ENCODE measurements around the gene FLYWCH1. TPM values are rescaled to one million over a fixed set of nuclear protein-coding genes. Genes with fewer than 3 reads are reported as not detected.

Gene FLYWCH1
- total RNA-seq, 2 experiments from 2014 or later, result 44.6 to 48.9 TPM

DNA sequence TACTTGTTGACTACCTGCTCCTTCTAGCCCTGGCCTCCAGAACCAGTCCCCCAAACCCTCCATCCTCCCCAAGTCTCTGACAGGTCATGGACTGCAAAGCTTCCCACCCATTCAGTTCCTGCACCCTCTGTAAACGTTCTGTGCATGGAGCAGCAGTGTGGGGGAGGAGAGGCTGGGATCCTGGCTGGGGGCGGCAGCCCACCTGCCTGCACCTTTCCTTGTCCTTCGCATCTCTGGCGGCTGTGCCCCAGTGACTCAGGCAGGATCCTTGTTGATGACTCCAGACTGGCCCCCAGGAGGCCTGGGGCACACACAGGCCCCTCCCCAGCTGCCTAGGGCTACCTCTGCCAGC, 70.1 kb downstream of the FLYWCH1 start:
- Mint-ChIP-seq H3K27me3 (ENCODE audit: low read depth) (no peaks in the 10 kb centered on the region), H3K27ac (peak overlapping the region; percentile 74), H3K9me3 (ENCODE audit: insufficient read depth) (no peaks in the 10 kb centered on the region), H3K36me3 (ENCODE audit: low read depth) (peaks cover 19% of the 10 kb centered on the region), H3K4me3 (peak overlapping the region; percentile 87), H3K4me1 (ENCODE audit: low read depth) (peaks cover 44% of the 10 kb centered on the region)
- ChIA-PET CTCF (interaction anchor here (1.4 to 3.9 kb wide), 2 partner anchors 12 to 55 kb away, joined by 4 to 16 read pairs; partner anchors contain the start of gene PAQR4), POLR2A (interaction anchor here (2.2 kb wide), 1 partner anchor 10 kb away, joined by 13 read pairs; no protein-coding TSS in a partner anchor)
- no peak for DNase-seq
- ATAC-seq, result no peak

DNA sequence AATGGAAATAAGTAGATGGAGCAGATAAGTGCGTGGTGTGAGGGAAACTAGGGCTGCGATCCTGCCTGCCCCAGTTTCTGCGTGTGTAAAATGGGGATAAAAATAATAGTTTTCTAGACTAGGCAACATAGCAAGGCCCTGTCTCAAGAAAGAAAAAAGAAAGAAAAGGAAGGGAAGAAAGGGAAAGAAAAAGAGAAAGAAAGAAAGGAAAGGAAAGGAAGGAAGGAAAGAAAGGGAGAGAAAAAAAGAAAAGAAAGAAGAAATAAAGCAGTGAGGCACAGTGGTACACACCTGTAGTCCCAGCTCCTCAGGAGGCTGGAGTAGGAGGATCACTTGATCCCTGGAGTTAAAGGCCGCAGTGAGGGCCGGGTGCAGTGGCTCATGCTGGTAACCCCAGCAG, 70.7 kb downstream of the FLYWCH1 start:
- no peak for ATAC-seq

DNA sequence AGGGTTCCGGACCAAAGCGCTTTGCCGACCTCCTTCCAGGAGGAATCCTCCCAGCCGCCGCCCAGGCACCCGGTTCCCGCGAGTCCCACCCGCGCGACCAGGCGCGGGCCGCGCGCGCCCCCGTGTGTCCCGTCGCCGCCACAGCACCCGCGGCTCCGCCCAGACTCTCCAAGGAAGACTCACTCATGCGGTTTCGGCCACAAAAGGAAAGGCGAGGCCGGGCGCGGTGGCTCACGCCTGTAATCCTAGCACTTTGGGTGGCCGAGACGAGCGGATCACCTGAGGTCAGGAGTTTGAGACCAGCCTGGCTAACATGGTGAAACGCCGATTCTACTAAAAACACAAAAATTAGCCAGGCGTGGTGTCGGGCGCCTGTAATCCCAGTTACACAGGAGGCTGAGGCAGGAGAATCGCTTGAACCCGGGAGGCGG, 72.0 kb downstream of the FLYWCH1 start:
- DNase-seq (peak; percentile 81), ATAC-seq (peak; percentile 46)
- peak overlapping the region; percentile 45 for H3K4me3 Mint-ChIP-seq
- peaks cover 7% of the 10 kb centered on the region for H3K36me3 Mint-ChIP-seq (ENCODE audit: low read depth)
- POLR2A ChIA-PET, result interaction anchor here (1.4 kb wide), 1 partner anchor 14 kb away, joined by 4 read pairs; no protein-coding TSS in a partner anchor
- H3K27ac Mint-ChIP-seq, result no peak overlapping the region
- no peaks in the 10 kb centered on the region for H3K9me3 Mint-ChIP-seq (ENCODE audit: insufficient read depth)
- H3K27me3 Mint-ChIP-seq (ENCODE audit: low read depth), result no peaks in the 10 kb centered on the region
- H3K4me1 Mint-ChIP-seq (ENCODE audit: low read depth), result peaks cover 29% of the 10 kb centered on the region
- CTCF ChIA-PET, result interaction anchor here (0.8 to 3.9 kb wide), 5 partner anchors 14 to 44 kb away, joined by 3 to 16 read pairs (median 4); partner anchors contain the start of gene PAQR4

More for the DNA sequence above, 70.7 kb downstream of the FLYWCH1 start:
- Mint-ChIP-seq H3K36me3 (ENCODE audit: low read depth) (peaks cover 14% of the 10 kb centered on the region), H3K27ac (no peak overlapping the region), H3K9me3 (ENCODE audit: insufficient read depth) (no peaks in the 10 kb centered on the region), H3K4me1 (ENCODE audit: low read depth) (peaks cover 38% of the 10 kb centered on the region), H3K4me3 (no peak overlapping the region), H3K27me3 (ENCODE audit: low read depth) (no peaks in the 10 kb centered on the region)
- ChIA-PET POLR2A (interaction anchor here (1.4 kb wide), 1 partner anchor 12 kb away, joined by 4 read pairs; no protein-coding TSS in a partner anchor), CTCF (interaction anchor here (1.0 to 3.9 kb wide), 5 partner anchors 13 to 55 kb away, joined by 3 to 16 read pairs (median 4); partner anchors contain the start of gene PAQR4)
- DNase-seq, result no peak

DNA sequence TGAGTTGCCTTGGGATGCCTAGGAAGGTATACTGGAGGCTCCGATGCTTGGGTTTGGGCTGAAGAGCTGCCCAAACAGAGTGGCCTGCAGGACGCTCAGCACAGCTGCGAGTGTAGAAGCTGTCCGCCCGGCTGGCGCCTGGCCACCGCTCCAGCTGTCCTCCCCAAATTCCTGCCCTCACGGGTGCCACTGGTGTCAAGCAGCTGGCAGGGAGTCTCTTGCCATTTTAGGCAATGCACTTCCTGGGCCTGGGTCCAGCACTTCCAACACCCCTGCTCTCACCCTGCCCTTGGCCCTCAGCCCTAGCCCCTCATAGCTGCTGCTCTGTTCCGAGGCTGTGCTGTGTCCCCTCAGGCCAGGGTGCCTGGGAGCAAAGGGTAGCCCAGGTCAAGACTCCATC, 73.7 kb downstream of the FLYWCH1 start:
- Mint-ChIP-seq H3K4me3 (no peak overlapping the region), H3K9me3 (ENCODE audit: insufficient read depth) (no peaks in the 10 kb centered on the region), H3K4me1 (ENCODE audit: low read depth) (peaks cover 26% of the 10 kb centered on the region), H3K27ac (no peak overlapping the region), H3K27me3 (ENCODE audit: low read depth) (no peaks in the 10 kb centered on the region), H3K36me3 (ENCODE audit: low read depth) (no peaks in the 10 kb centered on the region)
- CTCF ChIA-PET, result interaction anchor here (1.1 to 1.4 kb wide), 2 partner anchors 13 to 19 kb away, joined by 3 read pairs; no protein-coding TSS in a partner anchor
- ATAC-seq (no peak), DNase-seq (no peak)
- POLR2A ChIA-PET, result no interaction called here

DNA sequence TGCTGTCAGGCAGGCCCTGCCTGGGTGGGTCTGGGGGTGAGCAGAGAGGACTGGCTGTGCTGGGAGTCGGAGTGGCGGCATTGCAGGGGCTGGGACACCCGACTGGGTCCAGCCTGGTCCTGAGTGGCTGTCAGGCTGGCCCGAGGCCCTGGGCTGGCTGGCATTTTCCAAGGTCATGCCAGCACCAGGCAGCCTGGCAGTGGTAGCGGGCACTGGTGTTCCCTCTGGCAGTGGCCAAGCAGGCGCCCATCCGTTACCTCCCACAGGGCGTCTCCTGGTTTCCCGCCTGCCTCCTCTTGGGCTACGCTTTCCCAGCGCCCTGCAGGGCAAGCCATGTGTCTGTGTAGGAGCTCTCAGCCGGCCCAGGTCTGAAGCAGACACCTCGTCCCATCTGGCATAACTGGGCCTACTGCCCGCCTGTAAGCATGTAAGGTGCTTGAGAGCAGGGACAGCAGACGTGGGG, 74.2 kb downstream of the FLYWCH1 start:
- Mint-ChIP-seq H3K36me3 (ENCODE audit: low read depth) (no peaks in the 10 kb centered on the region), H3K4me3 (no peak overlapping the region), H3K4me1 (ENCODE audit: low read depth) (peaks cover 23% of the 10 kb centered on the region), H3K27ac (no peak overlapping the region), H3K9me3 (ENCODE audit: insufficient read depth) (no peaks in the 10 kb centered on the region), H3K27me3 (ENCODE audit: low read depth) (no peaks in the 10 kb centered on the region)
- CTCF ChIA-PET, result interaction anchor here (1.4 kb wide), 1 partner anchor 14 kb away, joined by 3 read pairs; no protein-coding TSS in a partner anchor
- ATAC-seq (no peak), DNase-seq (no peak)
- POLR2A ChIA-PET, result no interaction called here

DNA sequence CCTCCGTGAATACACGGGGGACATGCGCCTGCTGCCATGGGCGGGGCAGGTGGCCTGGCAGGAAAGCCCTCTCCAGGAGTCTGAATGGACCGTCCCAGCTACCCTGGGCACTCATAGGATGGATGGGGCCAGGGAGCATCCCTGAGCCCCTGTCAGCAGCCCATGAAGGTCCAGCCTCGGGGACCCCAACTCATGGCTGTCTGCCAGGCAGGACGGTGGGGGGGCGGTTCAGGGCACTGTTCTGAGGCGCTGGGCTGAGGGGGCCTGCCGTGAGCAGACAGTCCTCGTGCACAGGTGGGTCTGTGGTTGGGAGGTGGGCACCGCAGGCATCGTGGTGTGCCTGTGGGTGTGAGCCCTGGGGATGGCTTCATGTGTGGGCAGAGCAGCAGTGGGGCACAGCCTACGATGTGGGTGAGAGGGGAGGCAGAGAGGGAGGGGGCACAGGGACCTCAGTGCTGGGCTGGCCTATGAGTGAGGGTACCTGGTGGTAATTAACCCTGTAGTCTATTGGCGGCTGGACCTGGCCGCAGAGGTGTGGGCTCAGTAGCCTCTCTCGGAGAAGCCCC, 75.0 kb downstream of the FLYWCH1 start:
- H3K27ac Mint-ChIP-seq, result no peak overlapping the region
- DNase-seq, result no peak
- no peak overlapping the region for H3K4me3 Mint-ChIP-seq
- no peaks in the 10 kb centered on the region for H3K9me3 Mint-ChIP-seq (ENCODE audit: insufficient read depth)
- H3K4me1 Mint-ChIP-seq (ENCODE audit: low read depth), result peaks cover 15% of the 10 kb centered on the region
- H3K36me3 Mint-ChIP-seq (ENCODE audit: low read depth), result no peaks in the 10 kb centered on the region
- POLR2A ChIA-PET, result no interaction called here
- no peak for ATAC-seq
- CTCF ChIA-PET, result interaction anchor here (1.1 kb wide), 1 partner anchor 17 kb away, joined by 3 read pairs; no protein-coding TSS in a partner anchor
- H3K27me3 Mint-ChIP-seq (ENCODE audit: low read depth), result no peaks in the 10 kb centered on the region

DNA sequence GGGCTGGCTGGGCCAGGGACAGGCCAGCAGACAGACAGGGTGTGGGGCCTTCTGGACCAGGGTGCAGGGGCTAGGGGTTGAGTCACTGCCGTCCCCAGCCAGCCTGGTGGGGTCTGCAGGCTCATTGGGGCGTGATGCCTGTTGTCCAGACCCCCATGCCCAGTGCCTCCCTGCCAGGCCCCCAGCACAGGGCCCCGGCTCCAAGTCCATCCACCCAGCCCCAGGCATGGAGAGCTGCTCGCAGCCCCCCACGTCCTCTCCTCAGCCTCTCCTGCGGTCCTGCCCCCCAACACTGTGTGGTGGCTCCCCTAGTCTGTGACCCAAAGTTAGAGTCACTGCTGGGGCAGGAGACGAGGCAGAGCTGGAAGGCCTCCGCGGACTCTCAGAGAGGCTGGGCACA, 75.6 kb downstream of the FLYWCH1 start:
- Mint-ChIP-seq H3K36me3 (ENCODE audit: low read depth) (no peaks in the 10 kb centered on the region), H3K4me1 (ENCODE audit: low read depth) (peaks cover 13% of the 10 kb centered on the region), H3K9me3 (ENCODE audit: insufficient read depth) (no peaks in the 10 kb centered on the region), H3K27me3 (ENCODE audit: low read depth) (no peaks in the 10 kb centered on the region), H3K4me3 (no peak overlapping the region), H3K27ac (no peak overlapping the region)
- DNase-seq, result no peak
- ChIA-PET CTCF (interaction anchor here (1.1 kb wide), 1 partner anchor 16 kb away, joined by 3 read pairs; no protein-coding TSS in a partner anchor), POLR2A (no interaction called here)
- no peak for ATAC-seq

DNA sequence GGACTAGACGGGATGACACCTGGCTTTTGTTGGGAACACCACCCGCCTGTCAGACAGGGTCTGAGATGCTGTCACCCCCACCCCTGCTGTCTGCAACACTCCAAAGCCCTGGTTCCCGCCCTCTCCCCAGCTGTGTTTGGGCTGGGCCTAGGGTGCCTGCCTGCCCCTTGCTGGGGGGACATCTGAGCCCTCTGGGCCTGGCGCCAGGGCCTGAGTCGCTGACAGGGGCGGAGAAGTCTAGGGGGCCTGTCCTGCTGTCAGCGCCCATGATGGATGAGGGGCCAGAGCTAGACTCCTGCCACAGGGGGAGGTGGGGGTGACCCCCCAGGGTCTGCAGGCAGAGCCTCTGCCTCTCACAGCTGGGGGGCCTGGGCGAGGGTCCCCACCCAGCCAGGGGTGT, 76.1 kb downstream of the FLYWCH1 start:
- DNase-seq (no peak), ATAC-seq (no peak)
- Mint-ChIP-seq H3K27ac (no peak overlapping the region), H3K4me1 (ENCODE audit: low read depth) (peaks cover 11% of the 10 kb centered on the region), H3K9me3 (ENCODE audit: insufficient read depth) (no peaks in the 10 kb centered on the region), H3K4me3 (no peak overlapping the region), H3K27me3 (ENCODE audit: low read depth) (no peaks in the 10 kb centered on the region), H3K36me3 (ENCODE audit: low read depth) (no peaks in the 10 kb centered on the region)
- CTCF ChIA-PET, result interaction anchor here (1.1 kb wide), 1 partner anchor 16 kb away, joined by 3 read pairs; no protein-coding TSS in a partner anchor
- POLR2A ChIA-PET, result no interaction called here

DNA sequence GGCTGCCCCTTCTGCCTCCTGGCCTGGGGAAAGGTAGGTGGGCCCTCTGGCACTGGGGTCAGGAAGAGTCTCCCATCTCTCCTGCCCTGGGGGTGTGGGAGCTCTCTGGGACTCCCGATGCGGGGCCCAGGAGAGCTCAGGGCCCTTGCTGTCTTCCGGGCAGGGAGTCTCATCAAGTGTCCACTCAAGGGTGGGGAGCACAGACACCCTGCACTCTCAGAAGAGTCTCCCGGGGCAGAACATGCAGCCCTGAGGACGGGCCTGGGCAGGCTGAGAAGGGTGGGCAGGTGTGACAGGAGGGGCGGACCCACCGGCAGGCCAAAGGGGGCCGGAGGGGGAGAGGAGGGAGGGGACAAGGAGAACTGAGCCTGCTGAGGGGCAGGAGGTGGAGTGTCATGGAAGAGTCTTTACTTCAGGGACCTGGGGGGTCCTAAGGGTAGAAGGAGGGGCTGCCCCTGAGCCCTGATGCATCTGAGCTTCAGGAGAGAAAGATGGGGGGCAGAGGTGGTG, 76.9 kb downstream of the FLYWCH1 start:
- POLR2A ChIA-PET, result no interaction called here
- H3K4me3 Mint-ChIP-seq, result no peak overlapping the region
- DNase-seq (no peak), ATAC-seq (no peak)
- H3K4me1 Mint-ChIP-seq (ENCODE audit: low read depth), result peaks cover 5% of the 10 kb centered on the region
- H3K9me3 Mint-ChIP-seq (ENCODE audit: insufficient read depth), result no peaks in the 10 kb centered on the region
- no peaks in the 10 kb centered on the region for H3K36me3 Mint-ChIP-seq (ENCODE audit: low read depth)
- H3K27ac Mint-ChIP-seq, result no peak overlapping the region
- no peaks in the 10 kb centered on the region for H3K27me3 Mint-ChIP-seq (ENCODE audit: low read depth)
- CTCF ChIA-PET, result no interaction called here

DNA sequence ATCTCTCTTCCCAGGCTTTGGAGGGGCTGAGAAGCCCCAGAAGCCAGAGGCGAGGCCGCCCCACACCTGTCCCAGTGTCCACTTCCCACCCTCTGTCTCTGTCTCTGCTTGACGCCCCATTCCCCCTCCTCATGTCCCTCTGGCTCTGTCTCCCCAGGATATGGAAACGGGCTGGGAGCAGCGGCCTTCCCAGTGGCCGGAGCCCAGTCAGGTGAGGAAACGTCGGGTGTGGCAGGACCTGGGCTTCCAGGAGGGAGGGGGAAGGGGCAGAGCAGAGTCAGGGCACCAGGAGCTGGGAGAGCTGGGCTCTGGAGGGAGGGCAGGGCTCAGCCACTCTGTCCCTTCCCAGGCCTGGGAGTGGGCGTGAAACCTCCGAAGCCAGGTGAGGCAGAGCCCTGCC, 79.2 kb downstream of the FLYWCH1 start:
- H3K36me3 Mint-ChIP-seq (ENCODE audit: low read depth), result no peaks in the 10 kb centered on the region
- H3K27ac Mint-ChIP-seq, result no peak overlapping the region
- DNase-seq (no peak), ATAC-seq (no peak)
- H3K4me1 Mint-ChIP-seq (ENCODE audit: low read depth), result no peaks in the 10 kb centered on the region
- ChIA-PET POLR2A (no interaction called here), CTCF (no interaction called here)
- no peak overlapping the region for H3K4me3 Mint-ChIP-seq
- H3K9me3 Mint-ChIP-seq (ENCODE audit: insufficient read depth), result no peaks in the 10 kb centered on the region
- no peaks in the 10 kb centered on the region for H3K27me3 Mint-ChIP-seq (ENCODE audit: low read depth)

DNA sequence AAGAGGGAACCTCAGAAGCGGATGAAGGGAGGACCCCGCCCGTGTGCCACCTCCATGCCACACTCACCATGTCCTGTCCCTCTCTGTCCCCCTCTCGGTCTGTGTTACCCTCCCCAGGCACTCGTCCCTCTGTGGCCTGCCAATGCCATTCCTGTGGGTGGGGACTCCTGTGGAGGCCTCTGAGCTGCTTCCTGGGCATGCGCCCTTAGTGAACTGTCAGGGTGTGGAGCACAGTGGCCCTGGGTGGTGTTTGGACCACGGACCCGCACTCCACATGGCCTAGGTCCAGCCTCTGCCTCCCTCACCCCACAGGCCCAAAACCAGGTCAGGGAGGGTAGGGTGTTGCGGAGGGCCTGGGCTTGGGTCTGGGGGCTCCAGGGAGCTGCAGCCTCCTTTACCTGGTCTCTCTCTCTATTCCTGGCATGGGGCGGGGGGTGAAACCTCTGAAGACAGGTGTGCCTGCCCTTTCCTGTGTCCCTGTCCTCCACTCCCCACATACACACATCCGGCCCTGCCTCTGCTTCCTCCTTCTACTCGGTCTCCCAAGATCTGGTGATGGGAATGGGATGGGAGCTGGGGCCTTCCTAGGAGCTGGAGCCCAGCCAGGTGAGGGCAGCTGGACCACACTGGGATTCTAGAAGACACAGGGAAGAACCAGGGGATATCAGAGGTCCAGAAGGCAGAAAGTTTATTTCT, 80.0 kb downstream of the FLYWCH1 start:
- ChIA-PET POLR2A (no interaction called here), CTCF (no interaction called here)
- H3K27ac Mint-ChIP-seq, result no peak overlapping the region

More for the DNA sequence above, 80.0 kb downstream of the FLYWCH1 start:
- ATAC-seq (no peak), DNase-seq (no peak)
- Mint-ChIP-seq H3K4me3 (no peak overlapping the region), H3K27me3 (ENCODE audit: low read depth) (no peaks in the 10 kb centered on the region), H3K36me3 (ENCODE audit: low read depth) (no peaks in the 10 kb centered on the region), H3K9me3 (ENCODE audit: insufficient read depth) (no peaks in the 10 kb centered on the region), H3K4me1 (ENCODE audit: low read depth) (no peaks in the 10 kb centered on the region)
